CD4-positive, alpha-beta T cell treated with Interleukin-15 for 1 hour (primary cell): ENCODE results near the gene TAS2R19.

Experiments used
- DNase-seq: peaks from one replicate; pipeline ENCODE4 v3.0.0-alpha.2; 2020

TAS2R19 gene

DNA sequence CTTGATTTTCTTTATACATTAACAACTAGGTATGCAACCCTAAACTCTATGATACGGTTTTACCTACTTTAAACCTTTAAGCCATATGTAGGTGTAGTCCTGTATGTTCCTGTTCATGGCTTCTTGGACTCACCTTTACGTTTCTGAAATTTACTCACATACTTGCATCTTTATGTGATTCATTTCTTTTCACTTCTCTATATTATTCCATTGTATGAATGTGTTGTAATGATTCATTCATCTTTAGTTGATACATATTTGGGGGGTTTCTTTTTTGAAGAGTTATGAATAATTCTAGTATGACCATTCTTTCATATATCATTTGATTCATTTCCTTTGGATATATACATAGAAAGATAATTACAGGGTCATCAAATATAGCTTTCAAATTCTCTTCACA, 33.3 kb downstream of the TAS2R19 start:
- DNase-seq = no peak

GRCh38 chr12:10986812-10987211, 35.6 kb downstream of the TAS2R19 start, which contains the start of gene TAS2R50:
Gene TAS2R50, minus strand, starts transcription at chr12:10986912. Its CDS starts 52 bp downstream, at chr12:10986860.
- DNase-seq = no peak

GRCh38 chr12:10982244-10982643, 40.2 kb downstream of the TAS2R19 start:
- DNase-seq = no peak

- DNase-seq = no peak
Observed at GRCh38 chr12:10974965-10975364, 47.5 kb downstream of the TAS2R19 start.
